ENCODE data around the gene ATAD3A.
A peak's percentile ranks its signal among the peaks of the same experiment; 100 is the strongest.
"Not testable (repeated sequence)": the region's sequence is repeated elsewhere in the genome, so short reads cannot be mapped to it uniquely, and the experiment has no call there.

Gene ATAD3A

DNA sequence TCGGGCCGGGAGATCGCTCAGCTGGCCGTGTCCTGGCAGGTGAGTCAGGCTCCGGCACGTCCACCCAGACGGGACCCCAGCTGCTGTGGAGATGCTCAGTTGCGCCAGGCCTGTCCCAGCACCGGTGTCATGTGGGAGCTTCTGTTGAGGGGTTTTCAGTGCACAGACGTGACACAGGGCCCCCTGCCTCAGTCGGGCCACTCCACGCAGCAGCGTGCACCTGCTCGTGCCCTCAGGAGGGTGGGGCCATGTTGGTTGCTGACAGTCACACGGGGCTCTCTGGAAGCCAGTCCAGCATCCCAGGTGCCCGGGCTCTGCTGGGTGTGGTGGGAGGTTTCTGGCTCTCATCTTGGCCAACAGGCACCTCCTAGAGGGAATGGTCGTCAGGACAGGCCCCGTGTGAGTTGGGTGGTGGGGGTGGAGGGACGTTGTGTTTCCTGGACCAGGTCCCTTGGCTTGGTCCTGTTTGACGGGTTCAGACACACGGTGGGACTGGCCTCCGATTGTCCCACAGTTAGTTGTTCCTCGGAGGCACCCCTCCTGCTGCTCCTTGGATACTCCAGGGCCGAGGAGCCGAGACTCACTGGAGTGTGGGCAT is 21.2 kb upstream of the ATAD3A start:
- DNase-seq: no peak

DNA sequence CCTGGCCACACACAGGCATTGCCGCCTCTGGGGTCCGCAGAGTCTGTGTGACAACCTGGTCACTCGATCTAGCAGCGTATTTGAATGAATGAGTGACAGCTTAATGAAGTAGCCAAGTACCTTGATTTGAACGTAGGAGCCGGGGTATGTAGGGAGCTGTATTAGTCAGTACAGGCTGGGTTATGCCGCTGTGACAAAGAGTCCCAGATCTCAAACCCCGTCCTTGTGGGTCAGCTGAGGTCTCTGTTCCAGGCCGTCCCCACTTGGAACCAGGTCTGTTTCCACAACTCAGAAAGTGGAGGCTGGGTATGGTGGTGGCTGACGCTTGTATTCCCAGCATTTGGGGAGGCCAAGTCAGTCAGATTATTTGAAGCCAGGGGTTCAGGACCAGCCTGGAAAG is 20.4 kb upstream of the ATAD3A start:
- no peak for DNase-seq

DNA sequence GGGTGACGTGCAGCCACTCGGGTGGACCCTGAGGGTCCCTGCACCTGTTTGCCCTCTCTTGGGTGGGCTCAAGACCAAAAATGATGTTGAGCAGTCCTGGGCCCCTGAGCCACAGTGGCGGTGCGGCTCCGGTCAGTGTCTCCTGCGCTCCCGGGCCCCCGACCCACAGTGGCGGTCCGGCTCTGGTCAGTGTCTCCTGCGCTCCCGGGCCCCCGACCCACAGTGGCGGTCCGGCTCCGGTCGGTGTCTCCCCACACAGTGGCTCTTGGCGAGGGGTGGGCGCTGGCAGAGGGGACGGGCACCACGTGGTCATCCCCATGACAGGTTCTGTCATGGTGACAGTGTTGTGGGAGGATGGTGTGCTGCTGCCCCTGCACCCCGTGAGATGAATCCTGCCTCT is 17.7 kb upstream of the ATAD3A start:
- not testable (repeated sequence) for DNase-seq

DNA sequence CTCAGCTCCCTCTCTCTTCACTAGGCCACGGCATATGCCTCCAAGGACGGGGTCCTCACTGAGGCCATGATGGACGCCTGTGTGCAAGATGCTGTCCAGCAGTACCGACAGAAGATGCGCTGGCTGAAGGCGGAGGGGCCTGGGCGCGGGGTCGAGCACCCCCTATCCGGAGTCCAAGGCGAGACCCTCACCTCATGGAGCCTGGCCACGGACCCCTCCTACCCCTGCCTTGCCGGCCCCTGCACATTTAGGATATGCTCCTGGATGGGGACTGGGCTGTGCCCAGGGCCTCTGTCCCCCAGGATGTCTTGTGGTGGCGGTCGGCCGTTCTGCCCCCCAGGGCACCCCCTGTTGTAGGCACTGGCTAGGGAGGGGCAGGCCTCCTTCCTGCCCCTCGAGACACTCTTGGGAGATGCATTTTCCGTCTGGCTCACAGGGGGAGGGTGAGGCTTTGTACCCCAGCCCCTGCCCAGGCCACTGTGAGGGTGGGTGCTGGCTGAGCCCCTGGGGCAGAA is 16.4 kb upstream of the ATAD3A start:
- DNase-seq: not testable (repeated sequence)

DNA sequence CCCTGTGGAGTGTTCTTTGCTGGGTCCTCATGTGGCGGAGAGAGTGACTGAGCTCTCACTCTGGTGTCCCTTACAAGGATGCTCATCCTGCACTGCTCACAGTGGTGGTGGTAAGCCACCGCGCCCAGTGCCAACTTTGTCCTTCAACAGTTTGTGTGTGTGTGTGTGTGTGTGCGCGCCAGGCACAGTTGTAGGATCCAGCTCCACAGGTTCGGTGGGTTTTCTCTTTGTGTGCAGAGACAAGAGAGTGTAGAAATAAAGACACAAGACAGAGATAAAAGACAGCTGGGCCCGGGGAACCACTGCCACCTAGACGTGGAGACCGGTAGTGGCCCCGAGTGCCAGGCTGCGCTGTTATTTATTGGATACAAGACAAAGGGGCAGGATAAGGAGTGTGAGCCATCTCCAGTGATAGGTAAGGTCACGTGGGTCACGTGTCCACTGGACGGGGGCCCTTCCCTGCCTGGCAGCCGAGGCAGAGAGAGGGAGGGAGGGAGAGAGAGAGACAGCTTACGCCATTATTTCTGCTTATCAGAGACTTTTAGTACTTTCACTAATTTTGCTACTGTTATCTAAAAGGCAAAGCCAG is 7.1 kb upstream of the ATAD3A start:
- peak; percentile 73 for DNase-seq

DNA sequence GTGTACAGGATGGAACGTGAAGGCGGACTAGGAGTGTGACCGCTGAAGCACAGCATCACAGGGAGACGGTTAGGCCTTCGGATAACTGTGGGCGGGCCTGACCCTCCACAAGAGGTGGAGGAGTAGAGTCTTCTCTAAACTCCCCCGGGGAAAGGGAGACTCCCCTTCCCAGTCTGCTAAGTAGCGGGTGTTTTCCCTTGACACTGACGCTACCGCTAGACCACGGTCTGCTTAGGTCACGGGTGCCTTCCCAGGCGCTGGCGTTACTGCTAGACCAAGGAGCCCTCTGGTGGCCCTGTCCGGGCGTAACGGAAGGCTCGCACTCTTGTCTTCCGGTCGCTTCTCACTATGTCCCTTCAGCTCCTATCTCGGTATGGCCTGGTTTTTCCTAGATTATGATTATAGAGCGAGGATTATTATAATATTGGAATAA is 6.6 kb upstream of the ATAD3A start:
- not testable (repeated sequence) for DNase-seq

DNA sequence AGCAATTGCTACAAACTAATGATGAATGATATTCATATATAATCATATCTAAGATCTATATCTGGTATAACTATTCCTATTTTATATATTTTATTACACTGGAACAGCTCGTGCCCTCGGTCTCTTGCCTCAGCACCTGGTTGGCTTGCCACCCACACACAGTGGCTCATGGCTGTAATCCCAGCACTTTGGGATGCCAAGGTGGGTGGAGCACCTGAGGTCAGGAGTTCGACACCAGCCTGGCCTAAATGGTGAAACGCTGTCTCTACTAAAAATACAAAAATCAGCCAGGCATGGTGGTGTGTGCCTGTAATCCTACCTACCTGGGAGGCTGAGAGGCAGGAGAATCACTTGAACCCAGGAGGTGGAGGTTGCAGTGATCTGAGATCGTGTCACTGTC is 6.2 kb upstream of the ATAD3A start:
- not testable (repeated sequence) for DNase-seq

DNA sequence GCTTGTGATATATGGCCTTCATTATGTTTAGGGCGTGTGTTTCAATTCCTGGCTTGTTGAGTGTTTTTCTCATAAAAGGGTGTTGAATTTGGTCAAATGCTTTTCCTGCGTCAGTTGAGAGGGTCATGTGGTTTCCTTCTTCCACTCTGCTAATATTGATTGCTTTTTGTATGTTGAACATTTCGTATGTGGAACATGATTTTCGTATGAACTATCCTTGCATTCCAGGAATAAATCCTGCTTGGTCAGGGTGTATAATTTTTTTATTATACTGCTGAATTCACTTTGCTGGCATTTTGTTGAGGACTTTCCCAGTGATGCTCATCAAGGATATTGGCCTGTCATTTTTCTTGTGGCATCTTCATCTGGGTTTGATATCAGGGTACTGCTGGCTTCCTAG is 4.7 kb upstream of the ATAD3A start:
- no peak for DNase-seq

DNA sequence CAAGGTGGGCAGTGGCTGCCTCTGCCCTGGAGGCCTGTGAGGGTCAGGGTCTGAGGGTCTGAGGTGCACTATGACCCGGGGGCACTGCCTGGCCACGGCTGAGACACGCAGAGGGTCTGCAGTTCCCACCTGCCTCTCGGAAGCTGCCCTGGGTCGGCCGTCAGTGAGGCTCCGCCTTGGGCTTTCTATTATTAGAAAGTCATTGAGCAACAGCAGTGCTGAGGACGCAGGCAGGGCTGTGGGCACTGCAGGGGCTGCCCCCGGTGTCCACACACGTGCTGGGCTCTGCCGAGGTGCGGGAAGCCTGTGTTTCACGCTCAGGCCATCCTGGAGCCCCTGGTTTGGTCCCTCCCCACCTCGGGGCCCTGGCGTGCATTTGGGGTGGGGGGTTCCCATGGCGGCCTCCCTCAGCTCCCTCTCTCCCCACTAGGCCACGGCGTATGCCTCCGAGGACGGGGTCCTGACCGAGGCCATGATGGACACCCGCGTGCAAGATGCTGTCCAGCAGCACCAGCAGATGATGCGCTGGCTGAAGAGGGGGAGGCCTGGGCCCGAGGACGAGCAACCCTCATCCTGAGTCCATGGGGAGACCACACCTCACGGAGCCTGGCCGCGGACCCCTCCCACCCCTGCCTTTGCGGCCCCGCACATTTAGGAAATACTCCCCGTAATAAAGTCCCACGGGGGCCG is 3.0 kb upstream of the ATAD3A start:
- DNase-seq: not testable (repeated sequence)

DNA sequence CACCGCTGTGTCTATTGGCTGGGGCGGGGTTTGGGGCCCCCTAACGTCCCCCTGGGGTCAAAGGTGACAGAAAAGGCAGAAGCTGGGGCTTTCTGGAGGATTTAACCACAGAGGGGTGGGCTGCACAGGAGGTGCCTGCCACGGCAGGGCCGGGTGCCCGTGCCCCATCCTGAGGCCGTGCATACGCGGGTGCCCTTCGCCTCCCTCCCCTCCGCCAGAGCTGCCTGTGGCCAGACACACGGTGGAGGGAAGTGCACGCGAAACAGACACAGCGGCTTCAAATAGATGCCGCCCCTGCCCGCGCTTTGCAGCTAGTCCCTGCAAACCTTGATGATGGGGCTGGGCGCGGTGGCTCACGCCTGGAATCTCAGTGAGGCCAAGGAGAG is 2.5 kb upstream of the ATAD3A start:
- DNase-seq: not testable (repeated sequence)

DNA sequence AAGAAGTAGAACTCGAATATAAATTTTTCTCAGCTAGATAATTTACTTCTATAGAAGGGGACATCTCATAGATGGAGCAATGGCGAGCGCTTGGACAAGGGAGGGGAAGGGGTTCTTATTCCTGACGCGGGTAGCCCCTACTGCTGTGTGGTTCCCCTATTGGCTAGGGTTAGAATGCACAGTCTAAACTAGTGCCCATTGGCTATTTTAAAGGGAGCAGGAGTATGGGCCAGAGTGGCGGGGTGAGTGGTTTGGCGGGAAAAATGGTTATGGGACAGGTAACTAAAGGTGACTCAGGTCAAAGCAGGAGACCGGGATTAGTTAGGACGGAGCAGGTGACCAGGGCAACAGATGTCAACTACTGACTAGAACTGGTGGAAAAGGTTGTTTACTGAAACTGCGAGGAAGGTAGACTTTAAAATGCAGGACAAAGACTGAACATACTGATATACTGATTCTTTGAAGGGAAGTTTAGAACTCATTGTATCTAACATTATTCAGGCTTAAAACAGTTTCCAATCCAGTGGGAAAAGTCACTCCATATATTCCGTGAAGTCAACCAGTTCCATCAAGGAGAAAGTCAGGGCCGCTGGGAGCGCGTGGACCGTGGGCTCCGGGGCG is 940 bp upstream of the ATAD3A start:
- no peak for DNase-seq

DNA sequence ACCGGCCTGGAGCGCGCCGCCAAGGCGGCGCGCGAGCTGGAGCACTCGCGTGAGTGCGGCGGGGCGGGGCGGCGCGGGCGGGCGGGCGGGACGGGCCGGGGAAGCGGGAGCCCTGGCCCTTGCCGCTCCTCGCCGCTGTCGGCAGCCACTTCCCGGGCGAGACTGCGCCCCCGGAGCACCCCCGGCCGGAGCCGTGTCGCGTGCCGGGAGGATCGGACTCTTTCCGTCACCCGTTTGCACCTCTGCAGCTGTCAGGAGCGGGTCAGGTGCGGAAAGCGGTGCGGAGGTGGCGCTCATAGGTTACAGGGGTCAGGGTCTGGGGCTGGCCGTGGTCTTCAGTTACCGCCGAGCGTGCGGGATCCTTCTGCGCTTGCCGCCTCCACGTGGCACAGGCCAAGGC is 463 bp downstream of the ATAD3A start:
- DNase-seq: peak; percentile 24

DNA sequence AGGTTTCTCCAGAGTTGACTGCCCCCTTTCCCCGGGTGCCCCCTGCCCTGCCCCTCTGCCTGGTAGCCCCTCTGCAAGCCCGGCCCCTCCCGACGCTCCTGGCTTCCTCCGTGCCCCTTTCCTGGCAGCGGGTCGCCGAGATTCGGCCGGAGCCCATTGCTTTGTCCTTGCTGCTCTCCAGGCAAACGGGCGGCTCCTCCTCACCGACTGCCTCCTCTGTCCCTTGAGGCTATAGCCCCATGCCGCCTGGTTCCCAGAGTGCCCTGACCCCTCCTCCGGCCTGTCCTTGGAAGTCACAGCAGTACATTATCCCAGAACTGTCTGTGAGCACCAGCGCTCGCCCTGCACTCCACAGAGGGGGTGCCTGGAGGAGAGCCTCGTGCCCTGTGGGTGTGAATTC is 1.7 kb downstream of the ATAD3A start:
- not testable (repeated sequence) for DNase-seq

DNA sequence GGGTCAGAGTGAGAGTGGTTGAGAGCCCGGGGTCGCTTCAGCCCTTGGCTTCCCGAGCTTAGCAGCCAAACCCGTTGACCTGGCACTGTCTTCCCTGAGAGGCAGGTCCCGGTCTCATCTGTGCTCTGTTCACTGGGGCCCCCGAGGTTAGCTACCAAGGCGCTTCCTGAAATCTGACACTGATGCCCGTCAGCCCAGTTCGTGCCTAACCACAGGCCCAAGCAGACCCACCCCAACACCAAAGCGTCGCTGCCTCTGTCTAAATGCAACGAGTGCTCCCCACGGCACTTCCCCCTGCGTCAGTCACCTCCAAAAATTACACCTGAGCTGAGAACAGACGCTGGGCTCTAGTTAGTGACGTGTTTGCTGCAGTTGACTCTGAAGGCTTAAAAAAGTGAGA is 2.4 kb downstream of the ATAD3A start:
- not testable (repeated sequence) for DNase-seq

DNA sequence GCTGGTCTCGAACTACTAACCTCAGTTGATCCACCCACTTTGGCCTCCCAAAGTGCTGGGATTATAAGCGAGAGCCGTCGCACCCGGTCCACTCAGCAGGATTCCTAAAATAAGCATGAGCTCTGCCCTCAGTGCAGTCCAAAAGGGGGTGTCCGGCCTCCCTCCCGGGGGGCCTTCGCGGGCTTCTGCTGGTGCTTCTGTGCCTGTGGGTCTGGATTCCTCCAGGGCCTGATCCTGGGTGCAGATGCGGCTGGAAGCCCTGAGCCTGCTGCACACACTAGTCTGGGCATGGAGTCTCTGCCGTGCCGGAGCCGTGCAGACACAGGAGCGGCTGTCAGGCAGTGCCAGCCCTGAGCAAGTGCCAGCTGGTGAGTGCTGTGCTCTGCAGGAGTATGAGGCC is 5.0 kb downstream of the ATAD3A start:
- not testable (repeated sequence) for DNase-seq

DNA sequence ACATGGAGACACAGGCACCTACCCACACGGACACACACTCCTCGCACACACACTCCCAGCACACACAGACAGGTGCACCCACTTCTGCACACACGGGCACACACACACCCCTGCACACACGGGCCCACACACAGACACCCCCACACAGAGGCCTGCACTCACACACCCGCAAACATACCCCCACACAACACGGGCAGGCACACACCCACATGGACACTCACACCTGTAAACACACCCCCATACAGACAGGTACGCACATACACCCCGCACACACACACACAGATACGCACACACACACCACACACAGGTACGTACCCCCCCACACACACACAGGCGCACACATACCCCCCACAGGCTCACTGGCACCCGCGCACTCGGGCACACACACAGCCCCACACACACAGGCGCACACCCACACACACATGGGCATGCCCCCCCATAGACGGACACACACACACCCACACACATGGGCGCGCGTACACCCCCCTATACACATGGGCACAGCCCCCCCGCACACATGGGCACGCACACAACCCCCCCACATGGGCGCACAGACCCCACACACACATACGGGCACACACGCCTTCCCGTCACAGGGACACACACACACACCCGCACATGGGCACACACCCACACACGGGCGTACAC is 6.1 kb downstream of the ATAD3A start:
- DNase-seq: no peak

DNA sequence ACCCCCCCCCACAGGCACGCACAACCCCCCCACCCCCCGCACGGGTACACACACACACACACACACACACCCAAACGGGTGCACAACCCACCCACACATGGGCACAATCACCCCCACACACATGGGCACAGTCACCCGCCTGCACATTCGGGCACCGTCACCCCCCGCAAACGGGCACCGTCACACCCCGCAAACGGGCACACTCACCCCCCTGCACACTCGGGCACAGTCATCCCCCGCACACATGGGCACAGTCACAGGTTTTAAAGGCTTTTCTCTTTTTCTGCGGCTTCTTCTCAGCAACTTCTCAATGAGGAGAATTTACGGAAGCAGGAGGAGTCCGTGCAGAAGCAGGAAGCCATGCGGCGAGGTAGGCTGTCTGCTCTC is 6.7 kb downstream of the ATAD3A start:
- DNase-seq: not testable (repeated sequence)

DNA sequence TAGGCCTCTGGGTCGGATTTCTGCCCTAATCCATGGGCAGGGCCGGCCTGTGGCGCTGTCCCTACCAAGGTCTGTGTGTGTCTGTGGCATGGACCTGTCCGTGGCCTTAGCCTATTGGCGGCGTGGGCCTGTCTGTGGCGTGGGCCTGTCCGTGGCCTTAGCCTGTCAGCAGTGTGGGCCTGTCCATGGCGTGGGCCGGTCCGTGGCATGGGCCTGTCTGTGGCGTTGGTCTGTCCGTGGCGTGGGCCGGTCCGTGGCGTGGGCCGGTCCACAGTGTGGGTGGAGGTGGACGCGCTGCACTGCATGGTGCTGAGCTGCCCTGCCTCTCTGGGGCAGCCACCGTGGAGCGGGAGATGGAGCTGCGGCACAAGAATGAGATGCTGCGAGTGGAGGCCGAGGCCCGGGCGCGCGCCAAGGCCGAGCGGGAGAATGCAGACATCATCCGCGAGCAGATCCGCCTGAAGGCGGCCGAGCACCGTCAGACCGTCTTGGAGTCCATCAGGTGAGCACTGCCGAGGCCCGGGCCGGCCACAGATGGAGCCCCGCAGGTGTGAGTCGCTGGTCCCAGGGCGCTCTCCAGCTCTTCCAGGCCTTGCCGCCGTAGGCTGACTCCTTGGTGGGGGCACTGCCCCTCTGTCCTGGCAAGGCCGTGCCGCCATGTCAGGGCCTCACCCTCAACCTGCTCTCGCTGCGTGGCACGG is 8.0 kb downstream of the ATAD3A start:
- not testable (repeated sequence) for DNase-seq

DNA sequence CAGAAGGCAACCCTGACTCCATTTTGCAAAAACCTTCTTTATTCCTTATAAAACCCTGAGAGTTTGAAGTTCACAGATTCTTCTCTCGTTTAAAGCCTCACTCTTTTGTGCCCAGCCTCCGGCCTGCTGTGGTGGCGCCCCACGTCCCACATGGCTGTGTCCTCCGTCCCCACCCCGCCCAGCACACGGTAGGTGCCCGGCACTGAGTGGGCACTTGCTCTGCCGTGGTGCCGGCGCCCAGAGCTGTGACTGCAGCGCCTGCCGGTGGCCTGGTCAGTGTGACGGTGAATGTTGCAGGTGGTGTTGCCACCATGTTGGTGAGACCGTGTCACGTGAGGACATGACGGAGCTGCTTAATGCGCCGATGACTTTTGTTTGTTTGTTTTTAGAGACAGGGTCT is 9.4 kb downstream of the ATAD3A start:
- DNase-seq: no peak

DNA sequence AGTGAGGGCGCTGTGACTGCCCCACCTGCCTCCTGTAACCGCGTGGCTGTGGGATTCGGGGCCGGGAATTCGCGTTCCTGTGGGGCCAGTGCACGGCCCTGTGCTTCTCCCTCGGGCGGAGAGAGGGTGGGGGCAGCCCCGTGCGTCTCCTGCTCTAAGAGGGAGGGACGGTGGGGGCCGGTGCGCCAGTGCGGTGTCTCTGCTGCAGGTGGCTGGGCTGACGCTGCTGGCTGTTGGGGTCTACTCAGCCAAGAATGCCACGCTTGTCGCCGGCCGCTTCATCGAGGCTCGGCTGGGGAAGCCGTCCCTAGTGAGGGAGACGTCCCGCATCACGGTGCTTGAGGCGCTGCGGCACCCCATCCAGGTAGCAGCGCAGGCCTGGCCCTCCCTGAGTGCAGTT is 10.6 kb downstream of the ATAD3A start:
- not testable (repeated sequence) for DNase-seq

DNA sequence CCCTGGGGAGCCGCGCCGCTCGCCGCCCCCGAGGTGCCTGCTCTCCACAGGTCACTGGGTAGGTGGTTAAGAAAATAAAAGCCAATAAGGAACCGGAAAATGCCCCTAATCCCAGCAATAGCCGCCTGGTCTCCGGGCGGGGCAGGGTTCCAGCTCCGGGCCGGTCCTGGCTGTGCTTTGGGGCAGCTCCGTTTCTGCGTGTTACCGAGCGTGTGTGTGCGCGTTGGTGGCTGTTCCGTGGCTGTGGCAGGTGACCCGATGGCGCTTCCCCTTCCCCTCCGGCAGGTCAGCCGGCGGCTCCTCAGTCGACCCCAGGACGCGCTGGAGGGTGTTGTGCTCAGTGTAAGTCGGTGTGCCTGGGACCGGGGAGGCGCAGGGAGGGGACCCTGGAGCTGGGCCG is 11.3 kb downstream of the ATAD3A start:
- not testable (repeated sequence) for DNase-seq

DNA sequence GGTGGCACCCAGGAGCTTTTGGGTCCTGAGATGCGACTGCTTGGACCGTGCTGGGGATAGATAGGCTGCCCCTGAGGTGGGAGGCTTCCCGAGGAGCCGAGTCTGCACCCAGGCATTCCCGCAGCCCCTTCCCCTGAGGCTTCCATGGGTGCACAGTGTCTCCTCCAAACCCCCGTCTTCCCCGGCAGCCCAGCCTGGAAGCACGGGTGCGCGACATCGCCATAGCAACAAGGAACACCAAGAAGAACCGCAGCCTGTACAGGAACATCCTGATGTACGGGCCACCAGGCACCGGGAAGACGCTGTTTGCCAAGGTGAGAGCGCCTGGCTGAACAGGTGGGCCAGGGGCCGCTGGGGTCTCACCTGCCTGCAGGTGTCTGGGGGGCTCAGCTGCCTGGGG is 11.7 kb downstream of the ATAD3A start:
- not testable (repeated sequence) for DNase-seq

Data from CD4-positive, alpha-beta T cell treated with Interleukin-17A for 4 hours (primary cell).